Umbilical cord (tissue), 2 donors: ENCODE data around the gene ATF4. TPM values are rescaled to one million over a fixed set of nuclear protein-coding genes. Genes with fewer than 3 reads are reported as not detected.
A peak's percentile ranks its signal among the peaks of the same experiment; 100 is the strongest.

ENCODE experiments used
- DNase-seq: peaks from one replicate; pipeline ENCODE4 v3.0.0-alpha.2; 2015; ENCODE audit warnings: low spot score
- total RNA-seq: library from RNA; depleted of rRNA; stranded (reverse); fragments of >200 nt; gene quantifications from one replicate; pipeline ENCODE4 v1.2.3, GENCODE V29; 2014; ENCODE audit warnings: low replicate concordance; ENCODE audit not compliant: insufficient read depth

ATF4 gene
- total RNA-seq, 1 donor from 2014 or later = 231 TPM

GRCh38 chr22:39528080-39528661, 7.8 kb downstream of the ATF4 start:
- DNase-seq = no peak

GRCh38 chr22:39528681-39529486, 8.5 kb downstream of the ATF4 start:
- peak; percentile 88 for DNase-seq

- no peak for DNase-seq
Measured at GRCh38 chr22:39529487-39529851, 9.1 kb downstream of the ATF4 start.

- no peak for DNase-seq
Measured at GRCh38 chr22:39530116-39530515, 9.8 kb downstream of the ATF4 start.

GRCh38 chr22:39530692-39531331, 10.4 kb downstream of the ATF4 start:
- no peak for DNase-seq

- peak; percentile 100 for DNase-seq
Measured at GRCh38 chr22:39532215-39533073, 12.1 kb downstream of the ATF4 start, which contains the start of gene RPS19BP1. Gene RPS19BP1, minus strand, starts transcription at chr22:39532748. Its CDS starts 10 bp downstream, at chr22:39532738.

GRCh38 chr22:39534092-39534506, 13.7 kb downstream of the ATF4 start:
- DNase-seq = no peak

GRCh38 chr22:39534591-39535356, 14.4 kb downstream of the ATF4 start:
- DNase-seq = peak; percentile 75

- DNase-seq = no peak
Measured at GRCh38 chr22:39535357-39535725, 15.0 kb downstream of the ATF4 start.

GRCh38 chr22:39535831-39536449, 15.6 kb downstream of the ATF4 start:
- DNase-seq = no peak

GRCh38 chr22:39536711-39537110, 16.3 kb downstream of the ATF4 start:
- DNase-seq = no peak

- no peak for DNase-seq
Measured at GRCh38 chr22:39537975-39538374, 17.6 kb downstream of the ATF4 start.

- no peak for DNase-seq
Measured at GRCh38 chr22:39543095-39543494, 22.7 kb downstream of the ATF4 start.

GRCh38 chr22:39545386-39546365, 25.3 kb downstream of the ATF4 start:
- DNase-seq = no peak

- no peak for DNase-seq
Measured at GRCh38 chr22:39546889-39547586, 26.7 kb downstream of the ATF4 start.

- no peak for DNase-seq
Measured at GRCh38 chr22:39547587-39547947, 27.2 kb downstream of the ATF4 start.

GRCh38 chr22:39553429-39553828, 33.1 kb downstream of the ATF4 start:
- DNase-seq = no peak

- DNase-seq = no peak
Measured at GRCh38 chr22:39554151-39554550, 33.8 kb downstream of the ATF4 start.
